HepG2 (cell line): ENCODE results near the gene BICDL2. TPM values are rescaled to one million over a fixed set of nuclear protein-coding genes. Genes with fewer than 3 reads are reported as not detected.

ENCODE experiments used
- HNF4G ChIP-seq, 2 experiments: sonication (generic) in 1 of 2; formaldehyde crosslinking in 1 of 2; IDR thresholded peaks; 2 replicates each; pipeline versions ENCODE4 v1.4.0 to v1.6.1; 2011 to 2020; ENCODE audit warnings: borderline replicate concordance in 2 of 2, low read depth in 2 of 2, mild to moderate bottlenecking in 2 of 2, low read length in 1 of 2, missing genetic modification reagents in 1 of 2, moderate library complexity in 1 of 2
- HNRNPK ChIP-seq: fragments of 200-400 bp; formaldehyde crosslinking; IDR thresholded peaks from 2 replicates; pipeline ENCODE4 v1.6.1; 2018; ENCODE audit warnings: low read length, low read depth, moderate library complexity, mild to moderate bottlenecking; ENCODE audit not compliant: poor library complexity, severe bottlenecking
- KLF6 ChIP-seq: IDR thresholded peaks from 2 replicates; pipeline ENCODE4 v1.8.0; 2016; ENCODE audit warnings: missing biosample characterization, missing genetic modification reagents
- MAX ChIP-seq: IDR thresholded peaks from 2 replicates; pipeline ENCODE4 v1.6.1; 2012; ENCODE audit warnings: inconsistent platforms
- MED1 ChIP-seq: sonication (generic); formaldehyde crosslinking; IDR thresholded peaks from 2 replicates; pipeline ENCODE4 v1.4.0; 2020; ENCODE audit warnings: missing genetic modification reagents
- PHF20 ChIP-seq: sonication (generic); formaldehyde crosslinking; IDR thresholded peaks from 2 replicates; pipeline ENCODE4 v1.5.0; 2020; ENCODE audit warnings: mild to moderate bottlenecking, missing genetic modification reagents
- RARA ChIP-seq: IDR thresholded peaks from 2 replicates; pipeline ENCODE4 v1.6.1; 2016; ENCODE audit warnings: missing genetic modification reagents, missing compliant biosample characterization
- SALL1 ChIP-seq: sonication (generic); formaldehyde crosslinking; IDR thresholded peaks from 2 replicates; pipeline ENCODE4 v1.8.0; 2022; ENCODE audit warnings: mild to moderate bottlenecking, missing genetic modification reagents
- SOX13 ChIP-seq, 3 experiments: fragments of 450-650 bp in 1 of 3; sonication (generic) in 1 of 3; formaldehyde crosslinking in 1 of 3; IDR thresholded peaks in 2 of 3; conservative IDR thresholded peaks in 1 of 3; 2 replicates each; pipeline versions ENCODE4 v1.5.0 to v1.6.1; 2016 to 2020; ENCODE audit warnings: antibody characterized with exemption in 1 of 3, mild to moderate bottlenecking in 1 of 3, missing compliant biosample characterization in 1 of 3, missing genetic modification reagents in 1 of 3, moderate library complexity in 1 of 3
- SP140L ChIP-seq: sonication (generic); formaldehyde crosslinking; IDR thresholded peaks from 2 replicates; pipeline ENCODE4 v1.4.0; 2020; ENCODE audit warnings: missing genetic modification reagents, borderline replicate concordance
- SRSF4 ChIP-seq: fragments of 200-400 bp; formaldehyde crosslinking; IDR thresholded peaks from one replicate; pipeline ENCODE4 v1.6.1; 2018; ENCODE audit warnings: mild to moderate bottlenecking, low read depth, low read length, moderate library complexity; ENCODE audit not compliant: poor library complexity, severe bottlenecking
- ZMYM2 ChIP-seq: sonication (generic); formaldehyde crosslinking; IDR thresholded peaks from 2 replicates; pipeline ENCODE4 v1.8.0; 2022; ENCODE audit warnings: mild to moderate bottlenecking, missing genetic modification reagents
- ZNF605 ChIP-seq: sonication (generic); formaldehyde crosslinking; IDR thresholded peaks from 2 replicates; pipeline ENCODE4 v1.8.0; 2022; ENCODE audit warnings: mild to moderate bottlenecking, missing genetic modification reagents
- ZSCAN21 ChIP-seq: sonication (generic); formaldehyde crosslinking; IDR thresholded peaks from 2 replicates; pipeline ENCODE4 v1.8.0; 2022; ENCODE audit warnings: mild to moderate bottlenecking, missing genetic modification reagents, moderate library complexity, borderline replicate concordance
- polyA plus RNA-seq, 8 experiments: library from polyadenylated mRNA; depleted of rRNA in 3 of 8; stranded (reverse) in 7 of 8; unstranded in 1 of 8; fragments of >200 nt; fragmentation: Illumina TruSeq in 4 of 8; extraction: Trizol in 4 of 8; gene quantifications; 2 replicates each; pipeline versions ENCODE4 v1.2.1 to v1.2.3, GENCODE V29; 2011 to 2016; ENCODE audit warnings: low read depth in 4 of 8, missing spikeins in 1 of 8, mixed read lengths in 1 of 8; ENCODE audit not compliant: insufficient read depth in 1 of 8
- total RNA-seq, 5 experiments: library from RNA; depleted of rRNA; stranded (reverse); fragments of >200 nt; fragmentation: Illumina TruSeq; extraction: Trizol; gene quantifications; 2 replicates each; pipeline ENCODE4 v1.2.3, GENCODE V29; 2016; ENCODE audit warnings: low read depth in 1 of 5
- TF ChIP-seq, protein P1 (sequence below): sonication (generic); formaldehyde crosslinking; IDR thresholded peaks from 2 replicates; pipeline ENCODE4 v1.4.0; 2020; ENCODE audit warnings: missing genetic modification reagents
- TF ChIP-seq, protein P2 (sequence below): sonication (generic); formaldehyde crosslinking; IDR thresholded peaks from 2 replicates; pipeline ENCODE4 v1.4.0; 2020; ENCODE audit warnings: mild to moderate bottlenecking, missing genetic modification reagents

Gene BICDL2
- total and polyA plus RNA-seq, 2 of the 13 experiments (the other 11 are each of a cell fraction or from before 2014, with no cell fraction given) = 0.12 TPM; not detected in 1

- TF ChIP-seq, protein P1, sequence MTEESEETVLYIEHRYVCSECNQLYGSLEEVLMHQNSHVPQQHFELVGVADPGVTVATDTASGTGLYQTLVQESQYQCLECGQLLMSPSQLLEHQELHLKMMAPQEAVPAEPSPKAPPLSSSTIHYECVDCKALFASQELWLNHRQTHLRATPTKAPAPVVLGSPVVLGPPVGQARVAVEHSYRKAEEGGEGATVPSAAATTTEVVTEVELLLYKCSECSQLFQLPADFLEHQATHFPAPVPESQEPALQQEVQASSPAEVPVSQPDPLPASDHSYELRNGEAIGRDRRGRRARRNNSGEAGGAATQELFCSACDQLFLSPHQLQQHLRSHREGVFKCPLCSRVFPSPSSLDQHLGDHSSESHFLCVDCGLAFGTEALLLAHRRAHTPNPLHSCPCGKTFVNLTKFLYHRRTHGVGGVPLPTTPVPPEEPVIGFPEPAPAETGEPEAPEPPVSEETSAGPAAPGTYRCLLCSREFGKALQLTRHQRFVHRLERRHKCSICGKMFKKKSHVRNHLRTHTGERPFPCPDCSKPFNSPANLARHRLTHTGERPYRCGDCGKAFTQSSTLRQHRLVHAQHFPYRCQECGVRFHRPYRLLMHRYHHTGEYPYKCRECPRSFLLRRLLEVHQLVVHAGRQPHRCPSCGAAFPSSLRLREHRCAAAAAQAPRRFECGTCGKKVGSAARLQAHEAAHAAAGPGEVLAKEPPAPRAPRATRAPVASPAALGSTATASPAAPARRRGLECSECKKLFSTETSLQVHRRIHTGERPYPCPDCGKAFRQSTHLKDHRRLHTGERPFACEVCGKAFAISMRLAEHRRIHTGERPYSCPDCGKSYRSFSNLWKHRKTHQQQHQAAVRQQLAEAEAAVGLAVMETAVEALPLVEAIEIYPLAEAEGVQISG (CRISPR knock-in tag) = peak; percentile 17; the same call in 1 of the 2 replicates
- TF ChIP-seq SRSF4 (no peak), MED1 (CRISPR knock-in tag) (peak; percentile 47; the same call in 1 of the 2 replicates), PHF20 (CRISPR knock-in tag) (0 out of 2 replicates have a peak, but pooled peaks have one; percentile 35), ZNF605 (CRISPR knock-in tag) (no peak; the same call in none of the 2 replicates), HNRNPK (no peak), SP140L (no peak), ZSCAN21 (CRISPR knock-in tag) (0 out of 2 replicates have a peak, but pooled peaks have one; percentile 39), SOX13 (IDR thresholded peaks at IDR 0.05) (0 out of 2 replicates have a peak, but pooled peaks have one; percentile 10), SOX13 (CRISPR knock-in tag; conservative IDR thresholded peaks at IDR 0.05 in 1 of 2, IDR thresholded peaks at IDR 0.05 in 1 of 2) (peak in 1 of 2 experiments; percentile 8; a peak in 1 of 4 replicates), HNF4G (IDR thresholded peaks at IDR 0.05; ENCODE audit: borderline replicate concordance, low read depth, low read length) (peak; percentile 21; the same call in 1 of the 2 replicates), HNF4G (CRISPR knock-in tag; IDR thresholded peaks at IDR 0.05; ENCODE audit: borderline replicate concordance, low read depth) (peak; percentile 22; the same call in 1 of the 2 replicates), KLF6 (peak; percentile 43; the same call in 1 of the 2 replicates), MAX (peak; percentile 65), ZMYM2 (CRISPR knock-in tag) (peak; percentile 95), SALL1 (peak; percentile 45; the same call in 1 of the 2 replicates), RARA (CRISPR knock-in tag) (peak; percentile 39)
- TF ChIP-seq, protein P2, sequence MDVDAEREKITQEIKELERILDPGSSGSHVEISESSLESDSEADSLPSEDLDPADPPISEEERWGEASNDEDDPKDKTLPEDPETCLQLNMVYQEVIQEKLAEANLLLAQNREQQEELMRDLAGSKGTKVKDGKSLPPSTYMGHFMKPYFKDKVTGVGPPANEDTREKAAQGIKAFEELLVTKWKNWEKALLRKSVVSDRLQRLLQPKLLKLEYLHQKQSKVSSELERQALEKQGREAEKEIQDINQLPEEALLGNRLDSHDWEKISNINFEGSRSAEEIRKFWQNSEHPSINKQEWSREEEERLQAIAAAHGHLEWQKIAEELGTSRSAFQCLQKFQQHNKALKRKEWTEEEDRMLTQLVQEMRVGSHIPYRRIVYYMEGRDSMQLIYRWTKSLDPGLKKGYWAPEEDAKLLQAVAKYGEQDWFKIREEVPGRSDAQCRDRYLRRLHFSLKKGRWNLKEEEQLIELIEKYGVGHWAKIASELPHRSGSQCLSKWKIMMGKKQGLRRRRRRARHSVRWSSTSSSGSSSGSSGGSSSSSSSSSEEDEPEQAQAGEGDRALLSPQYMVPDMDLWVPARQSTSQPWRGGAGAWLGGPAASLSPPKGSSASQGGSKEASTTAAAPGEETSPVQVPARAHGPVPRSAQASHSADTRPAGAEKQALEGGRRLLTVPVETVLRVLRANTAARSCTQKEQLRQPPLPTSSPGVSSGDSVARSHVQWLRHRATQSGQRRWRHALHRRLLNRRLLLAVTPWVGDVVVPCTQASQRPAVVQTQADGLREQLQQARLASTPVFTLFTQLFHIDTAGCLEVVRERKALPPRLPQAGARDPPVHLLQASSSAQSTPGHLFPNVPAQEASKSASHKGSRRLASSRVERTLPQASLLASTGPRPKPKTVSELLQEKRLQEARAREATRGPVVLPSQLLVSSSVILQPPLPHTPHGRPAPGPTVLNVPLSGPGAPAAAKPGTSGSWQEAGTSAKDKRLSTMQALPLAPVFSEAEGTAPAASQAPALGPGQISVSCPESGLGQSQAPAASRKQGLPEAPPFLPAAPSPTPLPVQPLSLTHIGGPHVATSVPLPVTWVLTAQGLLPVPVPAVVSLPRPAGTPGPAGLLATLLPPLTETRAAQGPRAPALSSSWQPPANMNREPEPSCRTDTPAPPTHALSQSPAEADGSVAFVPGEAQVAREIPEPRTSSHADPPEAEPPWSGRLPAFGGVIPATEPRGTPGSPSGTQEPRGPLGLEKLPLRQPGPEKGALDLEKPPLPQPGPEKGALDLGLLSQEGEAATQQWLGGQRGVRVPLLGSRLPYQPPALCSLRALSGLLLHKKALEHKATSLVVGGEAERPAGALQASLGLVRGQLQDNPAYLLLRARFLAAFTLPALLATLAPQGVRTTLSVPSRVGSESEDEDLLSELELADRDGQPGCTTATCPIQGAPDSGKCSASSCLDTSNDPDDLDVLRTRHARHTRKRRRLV (CRISPR knock-in tag) = no peak; the same call in 1 of the 2 replicates
Observed at GRCh38 chr16:2981177-2981898, 55.4 kb downstream of the BICDL2 start (continued).
